Activated CD4-positive, alpha-beta T cell treated with anti-CD3 and anti-CD28 coated beads, Interleukin-2, amount 50 U/mL, for 1 hour (primary cell): ENCODE results near the gene SLC25A10.
"Not testable (repeated sequence)": the region's sequence is repeated elsewhere in the genome, so short reads cannot be mapped to it uniquely, and the experiment has no call there.

Experiments used
- DNase-seq: peaks from one replicate; pipeline ENCODE4 v3.0.0-alpha.2; 2020

SLC25A10 gene

DNA sequence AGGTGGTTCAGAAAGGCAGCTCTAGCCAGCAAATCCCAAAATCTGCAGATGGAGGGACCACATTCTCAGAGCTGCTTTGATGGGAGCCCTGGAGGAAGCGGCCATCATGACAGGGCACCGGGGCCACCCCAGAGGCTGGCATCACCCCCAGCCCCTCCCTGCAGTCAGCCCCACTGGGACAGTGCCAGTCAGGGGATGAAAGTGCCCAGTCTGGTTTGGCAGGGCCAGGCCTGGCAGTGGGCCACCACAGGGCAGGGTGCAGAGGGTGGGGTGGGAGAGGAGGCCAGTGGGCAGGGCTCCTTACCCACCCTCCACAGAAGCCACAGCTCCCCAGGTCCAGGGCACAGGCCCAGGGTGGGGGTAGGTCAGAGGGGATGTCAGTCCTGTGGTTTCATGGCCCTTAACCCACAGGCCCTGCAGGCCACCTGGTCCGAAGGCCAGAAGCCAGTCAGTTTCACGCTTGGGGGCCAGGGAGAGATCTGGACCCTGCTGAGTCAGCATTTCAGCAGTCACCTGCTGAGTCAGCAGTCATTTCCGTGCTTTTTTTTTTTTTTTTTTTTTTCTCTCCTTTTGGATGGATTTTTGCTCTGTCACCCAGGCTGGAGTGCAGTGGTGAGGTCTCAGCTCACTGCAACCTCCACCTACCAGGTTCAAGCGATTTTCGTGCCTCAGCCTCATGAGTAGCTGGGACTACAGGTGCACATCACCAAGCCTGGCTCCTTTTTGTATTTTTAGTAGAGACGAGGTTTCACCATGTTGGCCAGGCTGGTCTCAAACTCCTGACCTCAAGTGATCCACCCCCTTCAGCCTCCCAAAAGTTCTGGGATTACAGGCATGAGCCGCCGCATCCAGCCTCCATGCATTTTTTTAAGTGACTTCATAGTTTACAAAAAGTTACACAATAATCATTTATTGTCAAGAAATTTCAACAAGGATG lies 10.4 kb downstream of the SLC25A10 start:
- no peak for DNase-seq

DNA sequence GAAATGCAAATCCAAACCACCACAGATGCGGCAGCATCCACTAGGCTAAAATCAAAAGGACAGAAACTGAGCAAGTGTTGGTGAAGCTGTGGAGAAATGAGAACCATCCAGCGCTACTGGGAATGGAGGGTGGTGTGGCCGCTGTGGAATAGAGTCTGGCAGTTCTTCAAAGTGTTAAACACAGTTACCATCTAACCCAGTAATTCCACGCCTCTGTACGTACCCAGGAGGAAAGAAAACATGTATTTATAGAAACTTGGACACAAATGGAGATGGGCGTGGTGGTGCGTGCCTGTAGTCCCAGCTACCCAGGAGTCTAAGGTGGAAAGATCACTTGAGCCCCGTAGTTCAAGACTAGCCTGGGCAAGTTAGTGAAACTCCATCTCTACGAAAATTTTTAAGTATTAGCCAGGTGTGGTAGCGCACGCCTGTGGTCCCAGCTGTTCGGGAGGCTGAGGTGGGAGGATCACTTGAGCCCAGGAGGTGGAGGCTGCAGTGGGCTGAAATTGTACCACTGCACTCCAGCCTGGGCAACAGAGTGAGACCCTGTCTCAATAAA lies 11.6 kb downstream of the SLC25A10 start:
- no peak for DNase-seq

GRCh38 chr17:81725439-81725838 lies 13.4 kb downstream of the SLC25A10 start:
- no peak for DNase-seq

GRCh38 chr17:81726004-81726403 lies 13.9 kb downstream of the SLC25A10 start:
- DNase-seq: no peak

DNA sequence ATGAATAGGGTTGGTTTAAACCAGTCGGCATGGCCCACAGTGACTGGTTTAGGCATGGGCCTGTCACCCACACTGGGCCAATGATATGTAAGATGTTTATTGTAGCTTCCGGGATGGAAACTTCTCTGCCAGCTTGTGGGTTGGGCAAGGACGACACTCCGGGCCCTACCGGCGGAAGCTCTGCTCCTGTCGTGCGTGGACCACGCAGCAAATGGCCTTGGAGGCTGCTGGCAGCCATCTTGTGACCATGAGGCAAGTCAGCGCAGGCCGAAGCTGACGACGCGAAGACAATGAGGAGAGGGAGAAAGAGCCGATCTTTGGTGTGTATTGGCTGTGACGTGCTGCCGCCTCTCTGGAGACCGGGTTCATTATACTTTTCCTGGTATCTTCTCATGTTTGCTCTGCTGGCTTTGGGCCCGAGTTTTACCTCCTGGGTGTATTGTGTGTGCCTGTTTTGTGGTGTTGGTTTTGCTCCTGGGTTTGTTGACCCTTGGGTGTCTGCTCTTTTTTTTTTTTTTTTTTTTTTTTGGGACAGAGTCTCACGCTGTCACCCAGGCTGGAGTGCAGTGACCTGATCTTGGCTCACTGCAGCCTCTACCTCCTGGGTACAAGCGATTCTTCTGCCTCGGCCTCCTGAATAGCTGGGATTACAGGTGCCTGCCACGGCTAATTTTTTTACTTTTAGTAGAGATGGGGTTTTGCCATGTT lies 15.4 kb downstream of the SLC25A10 start:
- DNase-seq: no peak

DNA sequence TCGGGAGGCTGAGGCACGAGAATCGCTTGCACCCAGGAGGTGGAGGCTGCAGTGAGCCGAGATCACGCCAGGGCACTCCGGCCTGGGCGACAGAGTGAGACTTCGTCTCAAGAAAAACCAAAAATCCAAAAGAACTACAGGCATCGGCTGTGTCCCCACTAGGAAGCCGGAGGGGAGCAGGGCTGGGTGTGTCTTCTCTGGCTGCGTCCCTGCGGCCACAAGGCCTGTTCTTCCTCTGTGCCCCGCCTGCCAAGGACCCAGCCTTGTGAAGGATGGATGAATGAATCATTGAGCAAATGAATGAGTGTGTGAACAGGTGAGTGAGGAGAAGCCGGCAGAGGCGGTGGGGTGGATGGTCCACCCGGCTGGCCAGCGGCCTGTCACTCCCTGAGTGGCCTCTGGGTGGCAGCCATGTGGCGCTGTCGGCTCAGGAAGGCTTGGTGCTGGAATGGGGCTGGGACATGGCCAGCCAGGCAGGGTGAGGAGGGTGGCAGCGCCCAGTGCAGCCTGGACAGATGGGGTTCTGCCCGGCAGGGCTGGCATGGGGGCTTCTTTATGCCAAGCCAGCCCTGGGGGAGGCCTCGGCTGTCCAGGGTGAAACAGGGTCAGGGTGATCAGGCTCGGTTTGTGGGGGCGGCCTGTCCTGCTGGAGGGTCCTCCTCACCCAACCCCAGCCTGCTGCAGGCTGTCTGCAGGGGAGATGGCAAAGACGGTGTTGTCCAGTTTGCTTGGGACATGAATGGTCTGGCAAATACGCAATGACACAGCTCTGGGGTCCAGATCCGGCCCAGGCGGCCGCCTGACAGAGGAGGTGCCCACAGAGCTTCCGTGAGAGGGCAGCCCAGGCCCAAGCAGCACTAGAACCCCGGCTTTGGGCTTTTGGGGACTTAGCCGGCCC lies 21.7 kb downstream of the SLC25A10 start:
- DNase-seq: peak; percentile 60

DNA sequence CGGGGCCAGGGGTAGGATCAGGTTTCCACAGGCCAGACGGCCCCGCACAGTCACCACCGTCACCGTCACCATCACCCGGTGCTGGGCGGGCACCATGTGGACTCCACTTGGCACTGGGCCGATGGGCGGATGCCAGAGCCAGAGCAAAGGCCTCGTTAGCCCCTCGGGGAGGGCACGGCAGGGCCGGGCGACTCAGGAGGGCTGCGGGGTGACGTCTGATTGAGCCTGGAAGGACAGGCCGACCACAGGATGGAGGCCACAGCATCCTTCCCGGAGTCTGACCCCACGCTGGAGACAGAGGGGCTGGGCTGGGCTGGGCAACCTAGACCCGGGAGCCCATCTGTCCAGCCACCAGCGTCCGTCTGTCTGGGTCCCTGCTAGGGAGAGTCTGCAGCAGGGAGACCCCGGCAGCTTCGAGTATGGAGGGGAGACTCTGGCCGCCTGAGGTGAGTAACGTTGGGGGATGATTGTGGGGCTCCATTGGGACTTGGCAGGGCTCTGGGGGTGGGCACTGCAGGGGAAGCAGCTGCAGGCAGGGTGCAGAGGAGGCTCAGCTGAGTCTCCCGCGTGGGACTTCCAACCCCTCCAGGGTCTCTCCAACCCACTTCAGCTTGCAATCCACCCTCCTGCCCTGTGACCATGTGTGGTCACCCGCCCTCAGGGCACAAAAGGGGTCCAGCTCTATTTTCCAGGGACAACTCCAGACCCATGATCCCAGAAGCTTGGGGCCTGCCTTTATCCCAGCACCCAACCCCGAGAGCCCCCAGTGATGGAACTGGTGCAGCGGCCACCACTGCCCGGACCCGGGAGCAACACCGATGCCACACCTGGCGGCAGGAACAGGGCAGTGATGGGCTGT lies 22.6 kb downstream of the SLC25A10 start:
- no peak for DNase-seq

DNA sequence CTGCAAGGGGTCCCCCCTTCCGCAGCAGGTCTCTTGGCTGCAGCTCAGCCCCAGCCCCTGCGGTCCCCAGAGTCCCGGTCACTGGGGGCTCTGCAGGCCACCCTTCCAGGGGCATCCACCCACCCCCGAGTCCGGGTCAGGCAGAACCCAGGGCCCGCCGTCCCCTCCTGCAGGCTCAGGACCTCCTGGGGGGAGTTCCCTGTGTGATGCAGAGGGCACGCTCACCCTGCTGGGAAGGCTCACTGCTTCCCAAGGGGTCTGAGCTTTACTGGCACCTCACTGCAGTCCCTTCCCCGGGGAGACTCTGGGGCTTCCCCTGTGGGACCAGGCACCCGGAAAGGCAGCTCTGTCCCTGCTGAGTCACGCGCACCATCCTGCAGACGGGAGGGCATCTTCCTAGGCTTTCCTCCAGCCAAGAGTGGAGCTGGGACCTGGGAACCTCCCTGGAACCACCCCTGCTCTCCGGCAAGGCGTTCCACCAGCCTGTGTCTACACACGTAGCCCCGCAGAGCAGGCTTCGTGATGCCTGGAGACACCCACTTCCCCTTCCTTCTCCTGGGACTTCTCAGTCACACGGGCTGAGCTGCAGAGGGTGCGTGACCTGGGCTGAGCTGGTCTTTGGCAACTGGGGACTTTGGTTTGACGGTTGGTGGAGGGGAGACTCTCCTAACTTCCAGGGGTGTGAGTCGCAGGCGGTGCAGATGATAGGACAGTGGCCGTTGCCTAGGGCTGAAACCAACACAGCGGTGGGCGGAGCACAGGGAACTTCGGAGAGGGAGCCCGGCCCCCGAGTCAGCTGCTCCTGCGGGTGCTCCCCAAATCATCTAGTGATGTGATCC lies 23.4 kb downstream of the SLC25A10 start:
- DNase-seq: no peak

DNA sequence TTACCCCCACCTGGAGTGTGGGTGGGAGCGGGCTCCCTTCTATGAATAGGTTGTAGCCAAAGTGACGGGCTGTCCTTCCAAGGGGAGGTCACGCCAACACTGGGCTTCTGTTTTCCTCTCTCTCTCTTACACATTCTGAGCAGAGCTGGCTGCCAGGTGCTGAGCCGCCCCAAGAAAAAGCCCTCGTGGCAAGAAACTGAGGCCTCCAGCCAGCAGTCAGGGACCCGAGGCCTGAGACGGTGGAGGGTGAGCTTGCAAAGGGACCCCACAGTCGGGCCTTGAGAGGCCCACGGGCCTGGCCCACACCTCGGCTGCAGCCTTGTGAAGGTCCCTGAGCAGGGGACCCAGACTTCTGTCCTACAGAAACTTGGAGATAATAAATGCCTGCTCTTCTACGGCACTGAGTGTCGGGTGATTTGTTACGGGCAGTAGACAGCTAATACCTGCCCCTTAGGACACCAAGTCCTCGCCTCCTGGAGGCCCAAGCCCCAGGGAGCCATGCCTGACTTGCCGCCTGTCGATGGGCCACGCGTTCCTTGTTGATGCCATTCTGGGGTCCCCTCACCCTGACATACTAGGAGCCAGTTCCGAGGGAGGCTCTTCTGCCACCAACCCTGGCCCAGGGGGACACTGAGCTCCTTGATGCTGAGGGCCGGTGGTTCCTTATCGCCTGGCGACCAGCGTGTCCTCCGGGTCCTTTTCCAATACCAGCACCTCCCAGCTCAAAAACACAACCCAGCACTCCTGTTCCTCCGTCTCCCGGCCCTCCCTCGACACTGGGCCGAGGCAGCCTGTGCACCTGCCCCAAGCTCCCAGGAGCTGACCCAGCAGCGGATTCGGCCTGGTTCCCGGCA lies 26.1 kb downstream of the SLC25A10 start:
- DNase-seq: no peak

DNA sequence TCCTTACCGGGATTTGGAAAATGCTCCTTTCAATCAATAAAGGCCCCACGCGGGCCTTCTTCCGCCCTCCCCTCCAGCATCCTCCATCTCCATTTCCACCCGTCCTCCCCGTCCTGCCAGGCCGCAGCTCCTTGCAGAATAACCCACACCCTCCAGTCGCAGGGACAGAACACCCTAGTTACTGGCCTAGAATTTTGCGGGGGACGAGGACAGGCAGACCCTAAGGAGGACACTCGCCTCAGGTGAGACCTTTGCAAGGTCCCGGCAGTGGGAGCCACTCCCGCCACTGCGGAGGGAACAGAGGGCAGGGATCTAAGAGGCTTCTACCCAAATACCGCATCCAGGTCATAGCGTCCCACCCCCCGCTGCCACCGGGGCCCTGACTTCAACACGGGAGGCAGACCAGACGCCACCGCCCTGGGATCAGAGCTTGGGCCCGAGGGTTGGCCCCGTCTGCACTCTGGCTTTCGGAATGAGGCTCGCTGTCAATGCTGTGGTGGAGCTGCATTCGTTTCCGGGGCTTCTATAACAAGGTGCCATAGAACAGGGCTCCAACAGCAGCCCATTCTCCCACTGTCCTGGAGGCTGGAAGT lies 26.8 kb downstream of the SLC25A10 start:
- no peak for DNase-seq

- DNase-seq: not testable (repeated sequence)
Observed at GRCh38 chr17:81739593-81739992, 27.5 kb downstream of the SLC25A10 start.

GRCh38 chr17:81740395-81740961 lies 28.4 kb downstream of the SLC25A10 start:
- no peak for DNase-seq

DNA sequence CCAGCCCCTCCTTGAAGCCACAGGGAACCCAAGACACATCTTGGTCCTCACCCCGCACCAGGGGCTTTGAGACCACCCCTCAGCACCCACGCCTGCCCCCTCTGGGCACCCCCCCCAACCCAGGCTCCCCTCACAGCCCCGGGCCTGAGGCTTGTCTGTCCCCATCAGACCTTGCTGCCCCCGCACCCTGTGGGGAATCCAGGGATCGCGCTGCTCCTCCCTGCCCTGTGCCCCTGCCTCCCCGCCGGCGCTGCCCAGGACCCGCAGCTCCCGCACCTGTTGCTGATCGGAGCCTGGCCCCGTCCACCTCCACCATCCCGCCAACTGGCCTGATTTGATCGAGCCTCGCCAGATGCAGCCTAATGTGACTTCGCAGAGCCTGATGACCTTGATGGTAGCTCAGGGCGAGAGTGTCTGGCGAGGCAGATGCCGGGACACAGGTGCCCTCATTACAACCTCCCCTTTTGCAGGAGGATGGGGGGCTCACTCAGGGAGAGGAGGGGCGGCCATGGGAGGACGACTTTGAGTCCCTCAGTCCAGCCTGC lies 29.0 kb downstream of the SLC25A10 start:
- no peak for DNase-seq

DNA sequence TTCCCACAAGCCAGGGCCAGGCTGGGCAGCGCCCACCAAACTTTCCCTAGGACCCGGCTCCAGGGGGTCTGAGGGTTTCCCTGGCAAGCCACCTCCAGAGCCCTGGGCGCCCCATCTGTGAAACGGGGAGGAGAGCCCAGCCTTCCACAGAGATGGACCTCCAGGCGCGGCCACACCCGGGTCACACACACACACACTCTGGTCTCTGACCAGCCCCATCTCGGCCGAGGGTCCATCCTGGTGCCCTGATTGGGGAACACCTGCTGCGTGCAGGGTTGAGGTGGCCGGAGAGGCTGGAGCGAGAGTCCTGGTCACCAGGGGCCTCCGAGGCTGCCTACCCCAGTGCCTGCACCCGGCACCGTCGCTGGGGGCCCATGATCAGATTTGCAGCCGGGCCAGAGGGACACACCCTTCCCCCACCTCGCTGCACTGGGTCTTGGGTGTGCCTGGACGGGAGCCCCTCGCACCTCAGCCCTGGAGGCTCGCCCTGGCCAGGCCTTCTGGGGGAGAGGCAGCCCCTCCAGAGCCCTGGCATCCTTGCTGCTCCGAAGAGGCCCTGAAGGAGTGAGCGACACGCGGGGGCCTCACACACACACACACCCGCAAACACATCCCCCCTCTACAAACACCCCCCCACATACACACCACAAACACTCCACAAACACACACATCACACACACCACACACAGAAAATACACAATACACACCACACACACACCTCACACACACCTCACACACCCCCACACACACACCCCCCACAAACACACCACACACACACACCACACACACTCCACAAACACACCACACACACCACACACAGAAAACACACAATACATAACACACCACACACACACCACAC lies 29.7 kb downstream of the SLC25A10 start:
- no peak for DNase-seq
